ENCODE results near the gene TRIM33.

DNA sequence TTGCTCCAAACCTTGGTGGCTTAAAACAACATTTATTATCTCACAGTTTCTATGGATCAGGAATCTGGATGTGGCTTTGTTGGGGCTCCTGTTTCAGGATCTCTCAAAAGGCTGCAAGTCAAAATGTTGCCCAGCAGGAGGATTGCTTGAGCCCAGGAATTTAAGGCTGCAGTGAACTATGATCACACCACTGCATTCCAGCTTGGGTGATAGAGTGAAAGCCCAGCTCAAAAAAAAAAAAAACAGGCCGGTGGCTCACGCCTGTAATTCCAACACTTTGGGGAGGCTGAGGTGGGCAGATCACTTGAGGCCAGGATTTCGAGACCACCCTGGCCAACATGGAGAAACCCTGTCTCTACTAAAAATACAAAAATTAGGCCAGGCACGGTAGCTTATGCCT is 40.4 kb upstream of the TRIM33 start:
- no peak for TF ChIP-seq FOS (IDR thresholded peaks at IDR 0.05; ENCODE audit: borderline replicate concordance, extremely low read depth, insufficient read length)
- no peak for TF ChIP-seq MYB (IDR thresholded peaks at IDR 0.05; ENCODE audit: borderline replicate concordance, low read depth, low read length)
- no peak for TF ChIP-seq EZH2 (IDR thresholded peaks at IDR 0.05; ENCODE audit: borderline replicate concordance, control insufficient read depth, low read depth, low read length)
- no peak for TF ChIP-seq CTCF (IDR thresholded peaks at IDR 0.05 in 2 of 3, conservative IDR thresholded peaks at IDR 0.05 in 1 of 3; ENCODE audit: control insufficient read depth in 2 of 3, extremely low read depth in 1 of 3, insufficient read depth in 1 of 3, low read depth in 3 of 3, low read length in 3 of 3)
